Left ventricle myocardium inferior (tissue), 1 donor: ENCODE results near the gene PKHD1. TPM values are rescaled to one million over a fixed set of nuclear protein-coding genes. Genes with fewer than 3 reads are reported as not detected.

Experiments used
- DNase-seq: peaks from one replicate; pipeline ENCODE4 v3.0.0-alpha.2; 2020
- H3K27ac ChIP-seq: fragments of 200-600 bp; replicated peaks from 2 replicates; pipeline ENCODE4 v1.8.0; 2021
- H3K27me3 ChIP-seq: fragments of 200-600 bp; 2 replicates; pipeline ENCODE4 v1.8.0; 2021; ENCODE audit warnings: low read depth
- H3K36me3 ChIP-seq: fragments of 200-600 bp; 2 replicates; pipeline ENCODE4 v1.8.0; 2021
- H3K4me1 ChIP-seq: fragments of 200-600 bp; 2 replicates; pipeline ENCODE4 v1.8.0; 2021
- H3K4me3 ChIP-seq: fragments of 200-600 bp; 2 replicates; pipeline ENCODE4 v1.8.0; 2021; ENCODE audit warnings: mild to moderate bottlenecking, moderate library complexity
- H3K9me3 ChIP-seq: fragments of 200-600 bp; replicated peaks from 2 replicates; pipeline ENCODE4 v1.8.0; 2021
- intact Hi-C: fragments of 100-400 bp; cut with micrococcal nuclease; formaldehyde crosslinking; loops from one replicate; pipeline ENCODE4 v1.11.0; 2022
- total RNA-seq: library from RNA; stranded (reverse); fragmentation: NEBNext Ultra II Directional; extraction: Animal tissue kit (Norgen Biotek cat#: 25700); gene quantifications from one replicate; pipeline ENCODE4 v1.2.1, GENCODE V29; 2021
- TF ChIP-seq, protein P1 (sequence below): fragments of 200-600 bp; IDR thresholded peaks from 2 replicates; pipeline ENCODE4 v1.8.0; 2021; ENCODE audit warnings: antibody characterized with exemption, mild to moderate bottlenecking, borderline replicate concordance
- donor health status: DM: no; HTN: yes; CAD: no; lungs with severe emphysema.

Gene PKHD1
- total RNA-seq, 1 donor from 2014 or later: not detected

DNA sequence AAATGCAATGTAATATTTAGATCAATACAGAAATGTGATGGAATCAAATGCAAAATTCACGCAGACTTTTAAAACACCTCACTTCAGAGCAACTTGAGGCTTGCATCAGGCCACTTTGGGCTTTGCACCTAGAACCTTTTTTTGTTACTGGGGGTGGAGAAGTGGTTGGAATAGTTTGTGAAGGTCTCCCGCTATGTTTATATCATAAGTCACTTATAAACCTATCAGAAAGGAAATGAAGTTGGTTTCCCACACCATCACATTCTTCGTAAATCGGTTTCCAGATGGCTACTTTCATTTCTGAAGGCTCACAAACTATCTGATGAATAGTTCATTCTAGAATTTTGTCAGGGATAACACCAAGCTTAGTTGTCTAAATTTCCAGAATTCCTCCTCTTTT lies 74.8 kb downstream of the PKHD1 start:
- no peaks in the 10 kb centered on the region for H3K4me1 ChIP-seq

DNA sequence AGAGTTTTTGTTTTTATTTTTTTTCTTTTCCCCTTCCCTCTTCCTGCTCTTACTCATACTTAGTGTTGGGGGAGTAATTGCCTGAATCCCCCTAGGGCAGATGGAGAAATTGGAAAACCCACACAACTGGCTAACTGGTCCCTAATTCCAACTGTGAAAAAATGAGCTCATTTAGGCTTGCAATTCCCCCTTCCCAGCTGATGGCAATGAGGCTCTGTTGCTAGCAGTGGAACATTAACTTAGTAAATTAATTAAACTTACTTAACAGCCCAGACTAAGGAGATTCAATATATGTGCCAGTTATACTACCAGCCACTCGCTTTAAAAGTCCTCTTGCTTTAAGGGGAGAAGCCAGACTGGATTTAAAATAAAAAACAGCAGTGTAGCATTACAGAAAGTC lies 76.6 kb downstream of the PKHD1 start:
- intact Hi-C loops: no loop called here

More for the DNA sequence above, 74.8 kb downstream of the PKHD1 start:
- Histone ChIP-seq H3K4me3 (no peak overlapping the region), H3K27ac (no peak overlapping the region), H3K36me3 (no peaks in the 10 kb centered on the region), H3K27me3 (peaks cover 30% of the 10 kb centered on the region), H3K9me3 (no peaks in the 10 kb centered on the region)
- TF ChIP-seq, protein P1, sequence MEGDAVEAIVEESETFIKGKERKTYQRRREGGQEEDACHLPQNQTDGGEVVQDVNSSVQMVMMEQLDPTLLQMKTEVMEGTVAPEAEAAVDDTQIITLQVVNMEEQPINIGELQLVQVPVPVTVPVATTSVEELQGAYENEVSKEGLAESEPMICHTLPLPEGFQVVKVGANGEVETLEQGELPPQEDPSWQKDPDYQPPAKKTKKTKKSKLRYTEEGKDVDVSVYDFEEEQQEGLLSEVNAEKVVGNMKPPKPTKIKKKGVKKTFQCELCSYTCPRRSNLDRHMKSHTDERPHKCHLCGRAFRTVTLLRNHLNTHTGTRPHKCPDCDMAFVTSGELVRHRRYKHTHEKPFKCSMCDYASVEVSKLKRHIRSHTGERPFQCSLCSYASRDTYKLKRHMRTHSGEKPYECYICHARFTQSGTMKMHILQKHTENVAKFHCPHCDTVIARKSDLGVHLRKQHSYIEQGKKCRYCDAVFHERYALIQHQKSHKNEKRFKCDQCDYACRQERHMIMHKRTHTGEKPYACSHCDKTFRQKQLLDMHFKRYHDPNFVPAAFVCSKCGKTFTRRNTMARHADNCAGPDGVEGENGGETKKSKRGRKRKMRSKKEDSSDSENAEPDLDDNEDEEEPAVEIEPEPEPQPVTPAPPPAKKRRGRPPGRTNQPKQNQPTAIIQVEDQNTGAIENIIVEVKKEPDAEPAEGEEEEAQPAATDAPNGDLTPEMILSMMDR: no peak
- intact Hi-C loops: no loop called here
- DNase-seq: no peak

DNA sequence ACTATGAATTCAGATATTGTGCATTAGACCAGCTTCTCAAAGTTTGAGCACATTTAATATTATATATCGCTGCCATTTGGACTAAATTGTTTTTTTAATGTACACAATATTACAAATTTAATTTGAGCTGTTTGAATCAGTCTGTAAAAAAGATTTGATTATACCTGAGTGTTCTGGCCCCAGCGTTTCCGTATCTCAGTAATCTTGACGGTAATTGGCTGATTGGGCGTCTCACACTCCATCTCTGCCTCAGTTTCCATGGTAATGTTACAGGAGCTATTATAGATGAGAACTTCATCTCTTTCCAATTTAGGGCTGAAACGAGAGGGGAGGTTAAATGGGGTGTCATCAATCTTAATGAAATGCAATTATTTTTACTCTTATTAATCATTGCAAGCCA lies 77.3 kb downstream of the PKHD1 start:
- Histone ChIP-seq H3K4me1 (no peaks in the 10 kb centered on the region), H3K9me3 (peaks cover 10% of the 10 kb centered on the region), H3K36me3 (no peaks in the 10 kb centered on the region), H3K27me3 (peaks cover 39% of the 10 kb centered on the region), H3K27ac (no peak overlapping the region), H3K4me3 (no peak overlapping the region)
- no peak for DNase-seq
- TF ChIP-seq, protein P1: no peak
- intact Hi-C loops: no loop called here

More for the DNA sequence above, 76.6 kb downstream of the PKHD1 start:
- TF ChIP-seq, protein P1: no peak
- no peak for DNase-seq
- Histone ChIP-seq H3K36me3 (no peaks in the 10 kb centered on the region), H3K27me3 (peaks cover 39% of the 10 kb centered on the region), H3K9me3 (peaks cover 7% of the 10 kb centered on the region), H3K27ac (no peak overlapping the region), H3K4me3 (no peak overlapping the region), H3K4me1 (no peaks in the 10 kb centered on the region)

DNA sequence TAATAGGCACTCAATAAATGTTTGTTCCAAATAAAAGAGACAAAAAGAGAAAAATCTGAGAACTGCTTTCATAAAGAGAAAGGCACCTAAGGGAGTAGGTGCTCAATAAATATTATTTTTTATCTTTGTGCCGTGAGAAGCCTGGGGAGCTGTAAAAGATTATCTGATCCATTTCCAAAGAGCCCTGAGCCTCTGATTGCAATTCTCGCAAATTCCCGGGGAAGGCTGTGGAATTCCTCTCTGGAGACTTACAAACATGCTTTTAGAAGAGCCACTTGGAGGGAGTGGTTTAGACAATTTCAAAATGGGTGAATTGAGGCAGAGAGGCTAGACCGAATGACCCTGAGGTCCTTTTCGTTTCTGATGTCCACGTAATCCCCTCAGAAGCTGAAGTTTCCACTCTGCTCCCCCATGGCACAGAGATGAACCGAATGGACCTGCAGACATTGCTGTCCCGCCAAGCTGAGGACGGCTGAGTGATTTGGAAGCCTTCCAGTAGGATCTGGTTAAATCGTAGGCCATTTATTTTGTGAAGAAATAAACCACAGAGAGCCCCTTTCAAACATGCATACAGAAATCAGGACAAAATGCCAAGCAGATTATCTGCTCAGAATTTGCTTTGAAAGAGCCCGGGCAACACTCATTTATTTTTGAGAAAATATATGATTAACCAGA lies 77.8 kb downstream of the PKHD1 start:
- Histone ChIP-seq H3K36me3 (no peaks in the 10 kb centered on the region), H3K4me3 (no peak overlapping the region), H3K27me3 (peaks cover 39% of the 10 kb centered on the region), H3K27ac (no peak overlapping the region), H3K4me1 (no peaks in the 10 kb centered on the region), H3K9me3 (peaks cover 10% of the 10 kb centered on the region)
- TF ChIP-seq, protein P1: no peak
- intact Hi-C loops: no loop called here
- DNase-seq: no peak

DNA sequence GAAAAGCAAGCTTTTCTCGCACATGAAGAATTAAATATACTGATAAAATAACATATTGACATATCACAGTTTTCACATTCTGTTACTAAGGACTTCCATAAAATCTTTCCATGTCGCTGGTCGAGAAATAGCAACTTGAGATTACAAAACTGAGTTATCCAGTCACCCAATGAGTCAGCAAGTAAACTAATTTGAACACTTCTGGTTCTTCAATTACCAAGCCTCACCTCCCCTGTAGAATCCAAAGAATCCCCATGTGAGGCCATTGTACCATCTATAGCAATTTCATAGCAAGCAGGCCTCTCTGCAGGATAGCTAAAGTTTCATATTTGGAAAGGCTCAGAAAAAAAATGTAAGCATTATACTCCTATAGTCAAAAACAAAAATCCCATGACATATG lies 87.3 kb downstream of the PKHD1 start:
- intact Hi-C loops: no loop called here
- Histone ChIP-seq H3K9me3 (no peaks in the 10 kb centered on the region), H3K36me3 (no peaks in the 10 kb centered on the region), H3K27ac (no peak overlapping the region), H3K4me1 (no peaks in the 10 kb centered on the region), H3K4me3 (no peak overlapping the region), H3K27me3 (peaks cover 6% of the 10 kb centered on the region)
- no peak for DNase-seq
- TF ChIP-seq, protein P1: no peak
